Hepatic stellate cell (primary cell): ENCODE measurements around the gene PLEKHA7.

ENCODE experiments used
- DNase-seq: peaks from one replicate; pipeline ENCODE4 v3.0.0; 2011; ENCODE audit warnings: low spot score

Gene PLEKHA7

DNA sequence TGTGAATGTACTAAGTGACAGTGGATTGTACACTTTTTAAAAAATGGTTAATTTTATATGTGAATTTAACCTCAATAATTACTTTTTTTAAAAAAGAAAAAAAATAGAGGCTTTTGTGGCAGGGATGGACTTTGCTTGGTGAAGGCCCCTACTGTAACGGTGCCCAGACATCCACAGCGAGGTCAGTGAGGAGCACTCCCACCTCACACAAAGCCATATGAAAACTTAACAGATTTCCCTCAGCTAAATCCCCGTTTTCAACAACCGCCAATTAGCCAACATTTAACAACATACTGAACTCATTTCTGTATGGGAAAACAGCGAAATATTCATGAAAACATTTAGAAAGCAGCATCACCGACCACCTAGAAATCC, 276.4 kb downstream of the PLEKHA7 start:
- DNase-seq, result no peak
